SU-DHL-6 (cell line): Measurements from ENCODE around the gene KLK10.

Experiments
- H2AFZ ChIP-seq: fragments of 200-600 bp; sonication (generic); 2 replicates; pipeline ENCODE4 v1.6.1; 2014; ENCODE audit warnings: low read depth, mild to moderate bottlenecking, moderate library complexity, mixed read lengths, antibody characterized with exemption, low read length; ENCODE audit not compliant: severe bottlenecking
- H3F3A ChIP-seq: fragments of 200-600 bp; shearing (Covaris generic); 2 replicates; pipeline ENCODE4 v1.6.0; 2016; ENCODE audit warnings: antibody characterized with exemption, mild to moderate bottlenecking; ENCODE audit not compliant: insufficient read depth
- H3K27ac ChIP-seq: fragments of 200-600 bp; sonication (generic); 2 replicates; pipeline ENCODE4 v1.5.1; 2016; ENCODE audit warnings: low read depth, mild to moderate bottlenecking, low read length, moderate library complexity, mixed read lengths
- H3K27me3 ChIP-seq: fragments of 200-600 bp; sonication (generic), shearing (Covaris generic); 2 replicates; pipeline ENCODE4 v1.6.0; 2014; ENCODE audit warnings: mild to moderate bottlenecking, low read length
- H3K36me3 ChIP-seq: fragments of 200-600 bp; sonication (generic); 2 replicates; pipeline ENCODE4 v1.6.1; 2014; ENCODE audit warnings: mild to moderate bottlenecking, low read length, mixed read lengths
- H3K4me2 ChIP-seq: fragments of 300-600, 200-600 bp; shearing (Covaris generic), sonication (generic); 2 replicates; pipeline ENCODE4 v1.6.0; 2014; ENCODE audit warnings: low read length, low read depth, mild to moderate bottlenecking; ENCODE audit not compliant: poor library complexity, severe bottlenecking
- H3K4me3 ChIP-seq: fragments of 200-600 bp; sonication (generic); 2 replicates; pipeline ENCODE4 v1.5.1; 2014; ENCODE audit warnings: antibody characterized with exemption, low read length, mild to moderate bottlenecking, mixed read lengths; ENCODE audit not compliant: insufficient read depth, poor library complexity, severe bottlenecking
- H3K79me2 ChIP-seq: fragments of 200-600 bp; sonication (generic); 2 replicates; pipeline ENCODE4 v1.6.1; 2014; ENCODE audit warnings: mild to moderate bottlenecking, low read length, moderate library complexity; ENCODE audit not compliant: insufficient read depth
- H3K9ac ChIP-seq: fragments of 200-600 bp; sonication (generic); 2 replicates; pipeline ENCODE4 v1.7.0; 2014; ENCODE audit warnings: mild to moderate bottlenecking, low read length
- H3K9me2 ChIP-seq: fragments of 200-600 bp; sonication (generic); replicated peaks from 2 replicates; pipeline ENCODE4 v1.6.1; 2014; ENCODE audit warnings: low read length; ENCODE audit not compliant: insufficient read depth
- H3K9me3 ChIP-seq: fragments of 200-600 bp; sonication (generic); 2 replicates; pipeline ENCODE4 v1.6.1; 2014; ENCODE audit warnings: low read length, mixed read lengths; ENCODE audit not compliant: insufficient read depth
- H4K20me1 ChIP-seq: fragments of 200-600 bp; sonication (generic); 2 replicates; pipeline ENCODE4 v1.6.1; 2014; ENCODE audit warnings: low read depth, mild to moderate bottlenecking, antibody characterized with exemption, low read length, moderate library complexity, mixed read lengths
- EZH2phosphoT487 ChIP-seq: fragments of 200-600 bp; sonication (generic), shearing (Covaris generic); conservative IDR thresholded peaks from 2 replicates; pipeline ENCODE4 v1.6.1; 2018; ENCODE audit warnings: mild to moderate bottlenecking, antibody characterized with exemption, low read length, moderate library complexity, mixed read lengths
- TF ChIP-seq, protein P1 (sequence below): fragments of 200-600 bp; sonication (generic); IDR thresholded peaks from one replicate; pipeline ENCODE4 v1.5.1; 2017; ENCODE audit warnings: antibody characterized with exemption, mild to moderate bottlenecking, low read length, moderate library complexity; ENCODE audit not compliant: insufficient read depth, poor library complexity, severe bottlenecking

KLK10 gene

DNA sequence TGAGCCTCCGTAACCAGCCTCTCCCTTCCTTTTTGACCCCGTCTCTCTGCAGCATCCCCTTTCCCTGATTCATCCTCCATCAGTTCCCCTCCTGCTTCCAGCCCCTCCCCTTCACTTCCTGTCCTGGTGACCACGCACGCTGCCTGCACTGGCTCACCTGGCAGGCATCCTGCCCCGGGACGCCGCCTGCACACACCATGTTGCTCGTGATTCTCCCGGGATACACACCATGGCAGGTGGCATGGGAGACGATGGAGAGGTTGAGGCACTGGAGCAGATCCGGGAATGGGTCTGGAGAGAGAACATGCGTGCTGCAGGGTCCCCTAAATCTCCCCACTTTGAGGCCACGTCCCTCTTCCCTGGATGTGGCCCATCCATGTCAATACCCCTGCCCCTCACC, 11.1 kb upstream of the KLK10 start:
- Histone ChIP-seq H3K4me3 (no peak overlapping the region), H3F3A (no peaks in the 10 kb centered on the region)
- TF ChIP-seq EZH2phosphoT487: no peak
- TF ChIP-seq, protein P1, sequence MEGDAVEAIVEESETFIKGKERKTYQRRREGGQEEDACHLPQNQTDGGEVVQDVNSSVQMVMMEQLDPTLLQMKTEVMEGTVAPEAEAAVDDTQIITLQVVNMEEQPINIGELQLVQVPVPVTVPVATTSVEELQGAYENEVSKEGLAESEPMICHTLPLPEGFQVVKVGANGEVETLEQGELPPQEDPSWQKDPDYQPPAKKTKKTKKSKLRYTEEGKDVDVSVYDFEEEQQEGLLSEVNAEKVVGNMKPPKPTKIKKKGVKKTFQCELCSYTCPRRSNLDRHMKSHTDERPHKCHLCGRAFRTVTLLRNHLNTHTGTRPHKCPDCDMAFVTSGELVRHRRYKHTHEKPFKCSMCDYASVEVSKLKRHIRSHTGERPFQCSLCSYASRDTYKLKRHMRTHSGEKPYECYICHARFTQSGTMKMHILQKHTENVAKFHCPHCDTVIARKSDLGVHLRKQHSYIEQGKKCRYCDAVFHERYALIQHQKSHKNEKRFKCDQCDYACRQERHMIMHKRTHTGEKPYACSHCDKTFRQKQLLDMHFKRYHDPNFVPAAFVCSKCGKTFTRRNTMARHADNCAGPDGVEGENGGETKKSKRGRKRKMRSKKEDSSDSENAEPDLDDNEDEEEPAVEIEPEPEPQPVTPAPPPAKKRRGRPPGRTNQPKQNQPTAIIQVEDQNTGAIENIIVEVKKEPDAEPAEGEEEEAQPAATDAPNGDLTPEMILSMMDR: no peak

DNA sequence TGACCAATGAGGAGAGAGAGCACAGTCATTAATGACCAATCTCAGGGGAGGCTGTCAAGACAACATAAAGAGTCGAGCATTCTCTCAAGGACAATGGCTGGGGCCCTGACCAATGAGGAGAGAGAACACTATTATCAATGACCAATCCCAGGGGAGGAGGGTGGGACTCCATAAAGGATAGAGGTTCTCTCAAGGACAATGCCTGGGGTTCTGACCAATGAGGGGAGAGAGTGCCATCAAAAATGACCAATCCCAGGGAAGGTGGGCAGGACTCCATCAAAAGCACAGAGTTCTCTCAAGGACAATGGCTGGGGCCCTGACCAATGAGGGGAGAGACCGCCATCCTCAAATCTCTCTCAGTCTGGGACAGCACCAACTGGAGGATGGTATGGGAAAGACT, 10.2 kb upstream of the KLK10 start:
- Histone ChIP-seq H2AFZ (no peak overlapping the region), H3K9me2 (no peaks in the 10 kb centered on the region), H4K20me1 (no peaks in the 10 kb centered on the region), H3K4me2 (no peak overlapping the region), H3K36me3 (no peaks in the 10 kb centered on the region), H3K9ac (no peak overlapping the region), H3K4me3 (no peak overlapping the region), H3K27me3 (no peaks in the 10 kb centered on the region), H3K9me3 (no peaks in the 10 kb centered on the region), H3K27ac (no peak overlapping the region), H3F3A (no peaks in the 10 kb centered on the region), H3K79me2 (no peaks in the 10 kb centered on the region)
- TF ChIP-seq EZH2phosphoT487: no peak
- TF ChIP-seq, protein P1: no peak

More for the DNA sequence above, 11.1 kb upstream of the KLK10 start:
- Histone ChIP-seq H3K9ac (no peak overlapping the region), H3K36me3 (no peaks in the 10 kb centered on the region), H3K27ac (no peak overlapping the region), H2AFZ (no peak overlapping the region), H3K79me2 (no peaks in the 10 kb centered on the region), H3K9me3 (no peaks in the 10 kb centered on the region), H3K27me3 (no peaks in the 10 kb centered on the region), H3K9me2 (no peaks in the 10 kb centered on the region), H3K4me2 (no peak overlapping the region), H4K20me1 (no peaks in the 10 kb centered on the region)

DNA sequence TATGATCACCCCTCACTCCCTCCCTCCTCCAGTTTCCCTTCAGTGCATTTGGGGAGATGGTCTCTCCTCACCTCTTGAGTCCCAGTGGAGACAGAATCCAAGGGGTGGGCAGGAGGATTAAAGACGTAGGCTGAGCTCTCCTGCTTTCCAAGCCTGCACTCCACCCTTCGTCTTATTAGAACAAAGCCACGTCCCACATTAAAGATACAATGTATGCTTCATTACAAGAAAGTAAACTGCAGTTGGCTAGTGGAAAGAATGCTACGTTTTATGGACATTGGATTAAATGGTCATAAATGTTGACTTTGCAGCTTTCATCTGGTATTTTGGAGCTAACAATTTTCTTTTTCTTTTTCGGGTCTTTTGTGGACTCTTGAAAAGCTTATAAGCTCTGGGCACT, 8.4 kb upstream of the KLK10 start:
- Histone ChIP-seq H2AFZ (no peak overlapping the region), H3K9me2 (no peaks in the 10 kb centered on the region), H4K20me1 (no peaks in the 10 kb centered on the region), H3K4me2 (no peak overlapping the region), H3K27me3 (no peaks in the 10 kb centered on the region), H3K9me3 (no peaks in the 10 kb centered on the region), H3K27ac (no peak overlapping the region), H3K36me3 (no peaks in the 10 kb centered on the region), H3K79me2 (no peaks in the 10 kb centered on the region), H3F3A (no peaks in the 10 kb centered on the region), H3K9ac (no peak overlapping the region), H3K4me3 (no peak overlapping the region)
- no peak for TF ChIP-seq EZH2phosphoT487
- TF ChIP-seq, protein P1: no peak

DNA sequence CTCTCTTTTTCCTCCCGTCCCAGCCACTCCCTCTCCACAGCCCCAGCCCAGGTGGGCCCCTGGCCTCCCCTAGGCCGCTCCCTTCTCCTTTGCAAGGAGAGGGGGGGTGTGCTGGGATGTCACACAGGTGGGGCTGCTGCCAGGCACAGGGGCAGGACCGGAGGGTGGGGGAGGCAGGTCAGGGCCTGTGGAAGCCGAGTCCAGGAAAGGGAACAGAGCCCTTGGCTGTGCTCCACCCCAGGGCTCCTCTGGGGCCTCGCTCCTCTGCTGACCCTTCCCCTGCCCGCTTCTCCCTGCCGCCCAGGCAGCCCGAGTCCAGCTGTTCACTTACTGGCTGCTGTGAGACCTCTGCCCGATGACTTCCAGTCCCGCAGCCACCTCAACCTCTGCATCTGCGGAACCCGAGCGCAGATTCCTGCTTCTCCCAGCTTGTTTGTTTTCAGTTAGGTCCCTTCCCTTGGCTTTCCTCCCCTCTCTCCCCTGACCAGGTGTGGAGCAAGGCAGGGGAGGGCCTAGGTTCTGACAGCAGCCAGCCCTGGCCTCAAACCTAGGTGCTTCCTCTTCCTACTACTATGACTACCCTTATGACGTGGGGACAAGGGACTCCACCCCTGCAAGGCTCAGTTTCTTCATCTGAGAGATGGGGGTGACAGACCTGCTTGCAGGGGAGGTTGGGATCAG, 7.8 kb upstream of the KLK10 start:
- Histone ChIP-seq H4K20me1 (no peaks in the 10 kb centered on the region), H3K4me3 (no peak overlapping the region), H3K9me2 (no peaks in the 10 kb centered on the region), H3K79me2 (no peaks in the 10 kb centered on the region), H3K4me2 (no peak overlapping the region), H3K9me3 (no peaks in the 10 kb centered on the region), H3K27me3 (no peaks in the 10 kb centered on the region), H3K27ac (no peak overlapping the region), H2AFZ (no peak overlapping the region), H3K36me3 (no peaks in the 10 kb centered on the region), H3K9ac (no peak overlapping the region), H3F3A (no peaks in the 10 kb centered on the region)
- TF ChIP-seq EZH2phosphoT487: no peak
- TF ChIP-seq, protein P1: no peak
